ENCODE measurements around the gene ELP4. TPM values are rescaled to one million over a fixed set of nuclear protein-coding genes. Genes with fewer than 3 reads are reported as not detected.

ELP4 gene
- total RNA-seq, 6 experiments from 2014 or later = 7.3 to 16.4 (median 9.2) TPM

DNA sequence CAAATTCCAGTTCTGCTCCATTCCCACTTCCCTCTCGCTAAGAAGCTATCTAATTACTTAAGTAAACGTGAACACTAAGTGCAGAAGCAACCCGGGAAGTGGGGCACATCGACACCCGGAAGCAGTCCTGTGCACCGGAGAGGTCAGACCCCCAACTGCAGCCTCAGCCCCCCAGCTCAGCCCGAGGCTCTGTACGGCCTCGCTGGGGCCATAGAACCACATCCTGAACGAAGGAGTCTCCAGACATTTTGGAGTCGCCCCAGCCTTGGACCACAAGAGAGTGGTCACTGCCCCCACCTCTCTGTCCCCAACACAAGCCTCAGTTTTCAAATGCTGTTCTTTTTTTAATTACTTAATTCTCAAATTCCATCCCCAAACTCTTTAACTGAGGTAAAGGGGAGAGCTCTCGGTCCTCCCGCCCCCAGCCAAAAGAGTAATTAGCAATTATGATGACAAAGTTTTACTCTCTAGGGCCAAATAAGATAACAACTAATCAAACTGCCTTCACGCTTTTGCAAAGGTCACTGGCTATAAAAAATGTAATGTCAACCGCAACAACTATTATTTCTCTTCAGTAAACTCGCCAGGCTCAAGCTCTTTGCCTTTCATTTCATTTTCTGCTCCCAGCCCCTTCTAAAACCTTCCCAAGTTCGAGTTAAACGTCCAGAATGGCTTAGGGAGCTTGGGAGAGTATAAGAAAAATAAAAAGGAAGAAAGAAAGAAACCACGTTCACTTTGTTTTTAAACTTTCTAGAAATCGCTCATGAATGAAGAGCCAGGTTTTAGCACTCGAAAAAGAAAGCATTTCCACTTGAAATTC, 299.4 kb downstream of the ELP4 start:
- Histone ChIP-seq H3K36me3 (no peaks in the 10 kb centered on the region), H3K27ac (no peak overlapping the region), H3K4me3 (no peak overlapping the region), H3K27me3 (peaks cover 53 to 76% of the 10 kb centered on the region in 2 donors), H3K4me1 (peaks cover 0 to 45% (median 15%) of the 10 kb centered on the region in 4 donors), H3K9me3 (no peaks in the 10 kb centered on the region)
- DNase-seq (no peak), ATAC-seq (no peak)
- TF ChIP-seq POLR2A (IDR thresholded peaks at IDR 0.05) = no peak
- TF ChIP-seq, protein P1, sequence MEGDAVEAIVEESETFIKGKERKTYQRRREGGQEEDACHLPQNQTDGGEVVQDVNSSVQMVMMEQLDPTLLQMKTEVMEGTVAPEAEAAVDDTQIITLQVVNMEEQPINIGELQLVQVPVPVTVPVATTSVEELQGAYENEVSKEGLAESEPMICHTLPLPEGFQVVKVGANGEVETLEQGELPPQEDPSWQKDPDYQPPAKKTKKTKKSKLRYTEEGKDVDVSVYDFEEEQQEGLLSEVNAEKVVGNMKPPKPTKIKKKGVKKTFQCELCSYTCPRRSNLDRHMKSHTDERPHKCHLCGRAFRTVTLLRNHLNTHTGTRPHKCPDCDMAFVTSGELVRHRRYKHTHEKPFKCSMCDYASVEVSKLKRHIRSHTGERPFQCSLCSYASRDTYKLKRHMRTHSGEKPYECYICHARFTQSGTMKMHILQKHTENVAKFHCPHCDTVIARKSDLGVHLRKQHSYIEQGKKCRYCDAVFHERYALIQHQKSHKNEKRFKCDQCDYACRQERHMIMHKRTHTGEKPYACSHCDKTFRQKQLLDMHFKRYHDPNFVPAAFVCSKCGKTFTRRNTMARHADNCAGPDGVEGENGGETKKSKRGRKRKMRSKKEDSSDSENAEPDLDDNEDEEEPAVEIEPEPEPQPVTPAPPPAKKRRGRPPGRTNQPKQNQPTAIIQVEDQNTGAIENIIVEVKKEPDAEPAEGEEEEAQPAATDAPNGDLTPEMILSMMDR (IDR thresholded peaks at IDR 0.05) = no peak
- 15% methylated on average over 14 of the region's 21 CpGs for WGBS (ENCODE audit: insufficient coverage, low coverage, low lambda C conversion rate, missing lambda C conversion rate)
- intact Hi-C loops (cut with DNase I) = no loop called here

- DNase-seq (no peak), ATAC-seq (no peak)
- peaks cover 48 to 82% of the 10 kb centered on the region in 2 donors for H3K27me3 ChIP-seq
- H3K9me3 ChIP-seq = no peaks in the 10 kb centered on the region
- no peaks in the 10 kb centered on the region for H3K36me3 ChIP-seq
- no peak overlapping the region for H3K4me3 ChIP-seq
- peaks cover 0 to 41% (median 15%) of the 10 kb centered on the region in 4 donors for H3K4me1 ChIP-seq
- no peak for TF ChIP-seq POLR2A (IDR thresholded peaks at IDR 0.05)
- TF ChIP-seq, protein P1 (IDR thresholded peaks at IDR 0.05) = no peak
- intact Hi-C loops (cut with DNase I) = no loop called here
- 24% methylated on average over 6 of the region's 6 CpGs for WGBS (ENCODE audit: insufficient coverage, low coverage, low lambda C conversion rate, missing lambda C conversion rate)
- H3K27ac ChIP-seq = no peak overlapping the region
Measured at GRCh38 chr11:31809541-31809856, 299.9 kb downstream of the ELP4 start.

- TF ChIP-seq, protein P1 (IDR thresholded peaks at IDR 0.05) = no peak
- TF ChIP-seq POLR2A (IDR thresholded peaks at IDR 0.05) = no peak
- 13% methylated on average over 27 of the region's 91 CpGs for whole genome bisulfite sequencing (ENCODE audit: insufficient coverage, low coverage, low lambda C conversion rate, missing lambda C conversion rate)
- intact Hi-C loops (cut with DNase I) = no loop called here
- no peaks in the 10 kb centered on the region for H3K9me3 ChIP-seq
- no peak overlapping the region for H3K27ac ChIP-seq
- H3K36me3 ChIP-seq = no peaks in the 10 kb centered on the region
- ATAC-seq = peak; percentile 42 to 63 (median 58)
- peak overlapping the region; percentile 5 to 42 (median 33) for H3K4me3 ChIP-seq
- peak in 1 of 3 donors; percentile 26 for DNase-seq
- peaks cover 43 to 75% of the 10 kb centered on the region in 2 donors for H3K27me3 ChIP-seq
- H3K4me1 ChIP-seq = peaks cover 0 to 35% (median 15%) of the 10 kb centered on the region in 4 donors
Measured at GRCh38 chr11:31809857-31810778, 300.6 kb downstream of the ELP4 start.

DNA sequence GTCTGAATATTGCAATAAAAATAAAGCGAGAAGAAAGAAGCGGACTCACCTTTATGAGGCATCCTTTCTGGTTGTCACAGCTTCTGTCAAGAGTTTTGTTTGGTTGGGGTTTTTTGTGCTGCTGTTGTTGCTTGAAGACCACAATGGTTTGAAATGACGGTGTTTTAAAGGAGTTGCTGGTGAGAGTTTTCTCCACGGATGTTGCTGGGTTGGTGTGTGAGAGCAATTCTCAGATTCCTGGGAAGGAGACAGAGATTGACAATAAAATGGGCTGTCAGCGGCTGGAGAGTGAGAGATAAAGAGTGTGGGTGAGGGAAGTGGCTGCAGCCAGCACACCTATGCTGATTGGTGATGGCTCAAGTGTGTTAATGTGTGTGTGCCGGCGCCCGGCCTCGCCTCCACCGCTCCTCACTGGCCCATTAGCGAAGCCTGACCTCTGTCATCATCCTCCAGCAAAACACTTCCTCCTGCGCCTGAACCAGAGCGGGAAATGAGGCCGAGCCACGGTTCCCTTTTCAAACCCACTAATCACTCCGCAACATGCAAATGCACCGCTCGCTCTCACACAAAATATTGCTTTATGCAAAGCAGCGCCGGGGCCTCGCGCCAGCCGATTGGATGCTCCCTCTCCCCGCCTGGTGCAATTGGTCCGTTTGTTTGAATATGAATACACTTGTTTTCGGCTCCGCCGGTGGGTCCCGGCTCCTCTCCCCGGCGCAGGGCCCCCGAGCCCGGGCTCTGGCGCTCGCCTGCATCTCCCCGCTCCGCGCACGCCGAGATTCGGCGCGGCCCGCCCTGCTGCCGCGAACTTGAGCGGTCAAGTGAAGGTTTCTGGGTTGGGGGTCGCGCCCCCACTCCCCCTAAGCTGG, 301.4 kb downstream of the ELP4 start, which contains the start of gene PAX6:
Gene PAX6 (minus strand): TSS at position 544 of the 869 bp plus-strand sequence. CDS start 4,911 bp downstream, outside the sequence.
- DNase-seq (no peak), ATAC-seq (peak in 3 of 4 donors; percentile 12 to 58 (median 20))
- Histone ChIP-seq H3K9me3 (no peaks in the 10 kb centered on the region), H3K36me3 (no peaks in the 10 kb centered on the region), H3K27me3 (peaks cover 46 to 69% of the 10 kb centered on the region in 2 donors), H3K4me1 (peaks cover 0 to 38% (median 18%) of the 10 kb centered on the region in 4 donors), H3K4me3 (peak within 1 kb of the TSS; percentile 5 to 42 (median 33)), H3K27ac (no peak within 1 kb of the TSS)
- TF ChIP-seq POLR2A (IDR thresholded peaks at IDR 0.05) = no peak
- TF ChIP-seq, protein P1 (IDR thresholded peaks at IDR 0.05) = no peak
- WGBS (ENCODE audit: insufficient coverage, low coverage, low lambda C conversion rate, missing lambda C conversion rate) = 2% methylated on average over 9 of the region's 49 CpGs
- intact Hi-C loops (cut with DNase I) = no loop called here
